ENCODE data around the gene C1orf141.

C1orf141 gene

DNA sequence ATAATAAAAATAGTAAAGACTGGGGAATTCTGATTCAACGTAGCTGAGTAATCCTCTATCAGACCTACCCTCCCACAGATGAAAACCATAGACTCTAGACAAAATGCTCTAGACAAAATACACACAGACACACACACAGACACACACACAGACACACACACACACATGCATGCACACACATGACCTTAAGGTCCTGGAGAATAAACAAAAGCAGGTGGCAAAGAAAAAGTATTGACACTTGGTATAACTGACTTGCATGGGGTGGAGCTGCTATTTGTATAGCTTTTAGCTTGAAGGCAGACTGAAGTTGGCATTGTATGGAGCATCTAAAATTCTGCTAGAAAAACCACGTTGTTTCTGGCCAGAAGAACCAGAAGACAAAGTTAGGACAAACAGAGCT lies 29.3 kb downstream of the C1orf141 start:
- TF ChIP-seq, protein P1, sequence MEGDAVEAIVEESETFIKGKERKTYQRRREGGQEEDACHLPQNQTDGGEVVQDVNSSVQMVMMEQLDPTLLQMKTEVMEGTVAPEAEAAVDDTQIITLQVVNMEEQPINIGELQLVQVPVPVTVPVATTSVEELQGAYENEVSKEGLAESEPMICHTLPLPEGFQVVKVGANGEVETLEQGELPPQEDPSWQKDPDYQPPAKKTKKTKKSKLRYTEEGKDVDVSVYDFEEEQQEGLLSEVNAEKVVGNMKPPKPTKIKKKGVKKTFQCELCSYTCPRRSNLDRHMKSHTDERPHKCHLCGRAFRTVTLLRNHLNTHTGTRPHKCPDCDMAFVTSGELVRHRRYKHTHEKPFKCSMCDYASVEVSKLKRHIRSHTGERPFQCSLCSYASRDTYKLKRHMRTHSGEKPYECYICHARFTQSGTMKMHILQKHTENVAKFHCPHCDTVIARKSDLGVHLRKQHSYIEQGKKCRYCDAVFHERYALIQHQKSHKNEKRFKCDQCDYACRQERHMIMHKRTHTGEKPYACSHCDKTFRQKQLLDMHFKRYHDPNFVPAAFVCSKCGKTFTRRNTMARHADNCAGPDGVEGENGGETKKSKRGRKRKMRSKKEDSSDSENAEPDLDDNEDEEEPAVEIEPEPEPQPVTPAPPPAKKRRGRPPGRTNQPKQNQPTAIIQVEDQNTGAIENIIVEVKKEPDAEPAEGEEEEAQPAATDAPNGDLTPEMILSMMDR (IDR thresholded peaks at IDR 0.05; ENCODE audit: extremely low read depth, insufficient read depth, missing control alignments), result no peak
- in situ Hi-C loops (cut with MboI; ENCODE audit: low pct_unique_long_range_greater_than_20kb, low sequenced_read_pairs, unreplicated experiment), result no loop called here

DNA sequence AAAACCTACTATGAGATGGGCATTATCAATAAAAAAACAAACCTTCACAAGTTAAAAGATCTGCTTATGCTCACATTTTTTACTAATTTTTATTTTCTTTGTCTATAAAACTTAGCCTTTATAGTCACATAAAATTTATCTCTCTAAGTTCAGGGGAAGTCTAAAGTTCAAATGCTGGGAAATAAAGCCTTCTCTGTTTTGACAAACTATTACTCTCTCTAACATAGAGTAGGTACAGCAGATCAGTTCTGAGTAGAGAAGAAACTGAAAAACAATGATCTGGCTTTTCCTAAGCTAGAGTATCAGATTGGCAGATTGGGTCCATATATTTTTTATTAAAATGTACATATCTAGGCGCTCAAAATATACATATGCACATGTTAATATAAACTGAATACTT lies 31.2 kb downstream of the C1orf141 start:
- in situ Hi-C loops (cut with MboI; ENCODE audit: low pct_unique_long_range_greater_than_20kb, low sequenced_read_pairs, unreplicated experiment), result no loop called here
- TF ChIP-seq, protein P1 (IDR thresholded peaks at IDR 0.05; ENCODE audit: extremely low read depth, insufficient read depth, missing control alignments), result no peak
- no peak for DNase-seq (ENCODE audit: low spot score)

More for the DNA sequence above, 29.3 kb downstream of the C1orf141 start:
- no peak for DNase-seq (ENCODE audit: low spot score)

- no peak for DNase-seq (ENCODE audit: low spot score)
- in situ Hi-C loops (cut with MboI; ENCODE audit: low pct_unique_long_range_greater_than_20kb, low sequenced_read_pairs, unreplicated experiment), result no loop called here
- TF ChIP-seq, protein P1 (IDR thresholded peaks at IDR 0.05; ENCODE audit: extremely low read depth, insufficient read depth, missing control alignments), result no peak
Observed at GRCh38 chr1:67100833-67101232, 33.9 kb downstream of the C1orf141 start.

DNA sequence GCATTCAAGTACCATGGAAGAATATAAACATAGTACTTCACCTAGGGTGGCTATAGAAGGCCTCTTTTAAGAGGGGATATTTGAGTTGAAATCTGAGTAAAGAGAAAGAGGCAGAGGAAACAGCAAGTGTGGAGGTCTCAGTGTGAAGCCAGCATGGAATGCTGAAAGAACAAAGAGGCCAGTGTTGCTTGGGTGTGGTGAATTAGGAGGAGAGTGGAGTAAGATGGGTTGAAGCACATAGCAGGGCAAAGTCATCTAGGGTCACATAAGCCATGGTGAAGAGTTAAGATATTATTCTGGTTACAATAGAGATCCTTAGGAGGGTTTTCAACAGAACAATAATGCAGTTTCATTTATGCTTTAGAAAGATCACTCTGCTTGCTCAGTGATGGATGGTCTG lies 37.5 kb downstream of the C1orf141 start:
- TF ChIP-seq, protein P1 (IDR thresholded peaks at IDR 0.05; ENCODE audit: extremely low read depth, insufficient read depth, missing control alignments), result no peak
- in situ Hi-C loops (cut with MboI; ENCODE audit: low pct_unique_long_range_greater_than_20kb, low sequenced_read_pairs, unreplicated experiment), result no loop called here
- no peak for DNase-seq (ENCODE audit: low spot score)

DNA sequence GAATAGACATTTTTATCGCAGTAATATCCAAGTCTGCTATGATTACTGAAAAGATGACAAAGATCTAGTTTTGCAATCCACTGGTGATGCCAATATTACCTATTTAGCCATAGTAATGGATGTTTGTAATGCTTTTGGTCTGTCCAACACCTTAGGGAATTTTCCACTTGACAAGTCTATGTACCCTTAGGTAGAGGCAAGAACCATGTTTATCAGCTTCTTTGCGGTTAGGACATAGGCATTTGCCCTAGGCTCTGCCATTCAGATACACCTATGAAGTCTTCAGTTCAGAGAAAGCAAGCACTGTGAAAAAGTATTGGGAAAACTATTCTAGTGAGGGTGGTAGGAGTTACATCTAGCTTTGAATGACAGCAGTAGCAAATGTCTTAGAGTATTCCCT lies 40.6 kb downstream of the C1orf141 start:
- in situ Hi-C loops (cut with MboI; ENCODE audit: low pct_unique_long_range_greater_than_20kb, low sequenced_read_pairs, unreplicated experiment), result no loop called here
- no peak for DNase-seq (ENCODE audit: low spot score)
- TF ChIP-seq, protein P1 (IDR thresholded peaks at IDR 0.05; ENCODE audit: extremely low read depth, insufficient read depth, missing control alignments), result no peak

- in situ Hi-C loops (cut with MboI; ENCODE audit: low pct_unique_long_range_greater_than_20kb, low sequenced_read_pairs, unreplicated experiment), result no loop called here
- DNase-seq (ENCODE audit: low spot score), result no peak
Observed at GRCh38 chr1:67089685-67090208, 45.0 kb downstream of the C1orf141 start.

More at GRCh38 chr1:67089685-67090208, 45.0 kb downstream of the C1orf141 start:
- TF ChIP-seq, protein P1 (IDR thresholded peaks at IDR 0.05; ENCODE audit: extremely low read depth, insufficient read depth, missing control alignments), result no peak
